Activated naive CD8-positive, alpha-beta T cell treated with anti-CD3 and anti-CD28 coated beads, Interleukin-2, amount 50 U/mL, for 24 hours (primary cell): ENCODE data around the gene CDK5.
"Not testable (repeated sequence)": the region's sequence is repeated elsewhere in the genome, so short reads cannot be mapped to it uniquely, and the experiment has no call there.

Experiments
- ATAC-seq: fragments of 150-1000 bp; cut with Tn5 transposase; one replicate; pipeline ENCODE4 v1.10.0; 2021
- DNase-seq: peaks from one replicate; pipeline ENCODE4 v3.0.0; 2021
- H3K27ac Mint-ChIP-seq: one replicate; pipeline ENCODE4 v1.8.0; 2021; ENCODE audit warnings: mild to moderate bottlenecking, mixed read lengths
- H3K27me3 Mint-ChIP-seq: one replicate; pipeline ENCODE4 v1.8.0; 2021; ENCODE audit warnings: mixed read lengths
- H3K36me3 Mint-ChIP-seq: one replicate; pipeline ENCODE4 v1.8.0; 2021; ENCODE audit warnings: low read depth, mixed read lengths
- H3K4me1 Mint-ChIP-seq: one replicate; pipeline ENCODE4 v1.8.0; 2021; ENCODE audit warnings: mixed read lengths
- H3K4me3 Mint-ChIP-seq: one replicate; pipeline ENCODE4 v1.8.0; 2021; ENCODE audit warnings: mild to moderate bottlenecking, moderate library complexity, mixed read lengths
- H3K9me3 Mint-ChIP-seq: one replicate; pipeline ENCODE4 v1.8.0; 2021; ENCODE audit warnings: mixed read lengths

CDK5 gene

DNA sequence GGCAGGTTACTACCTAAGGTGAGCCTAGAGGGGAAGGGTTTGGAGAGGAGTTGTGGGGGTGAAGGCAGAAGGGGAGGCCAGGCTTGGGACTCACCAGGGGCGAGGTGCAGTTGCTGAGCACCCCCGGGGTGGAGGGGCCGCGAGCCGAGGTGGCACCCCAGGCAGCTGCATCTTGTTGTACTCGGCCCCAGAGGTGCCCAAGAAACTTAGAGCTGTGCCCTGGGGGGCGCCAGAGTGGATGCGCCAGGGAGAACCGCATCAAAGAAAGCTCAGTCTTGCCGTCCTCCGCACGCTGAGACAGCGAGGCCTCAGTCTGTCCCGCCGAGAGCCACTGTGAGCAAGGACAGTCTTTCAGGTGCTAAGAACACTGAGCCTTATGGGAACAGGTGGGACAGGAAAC, 40.8 kb downstream of the CDK5 start:
- Mint-ChIP-seq H3K36me3 (peaks cover 10% of the 10 kb centered on the region), H3K27me3 (peaks cover 26% of the 10 kb centered on the region), H3K27ac (no peak overlapping the region), H3K4me1 (peaks cover 58% of the 10 kb centered on the region), H3K9me3 (no peaks in the 10 kb centered on the region), H3K4me3 (peak overlapping the region; percentile 78)
- ATAC-seq (no peak), DNase-seq (no peak)

DNA sequence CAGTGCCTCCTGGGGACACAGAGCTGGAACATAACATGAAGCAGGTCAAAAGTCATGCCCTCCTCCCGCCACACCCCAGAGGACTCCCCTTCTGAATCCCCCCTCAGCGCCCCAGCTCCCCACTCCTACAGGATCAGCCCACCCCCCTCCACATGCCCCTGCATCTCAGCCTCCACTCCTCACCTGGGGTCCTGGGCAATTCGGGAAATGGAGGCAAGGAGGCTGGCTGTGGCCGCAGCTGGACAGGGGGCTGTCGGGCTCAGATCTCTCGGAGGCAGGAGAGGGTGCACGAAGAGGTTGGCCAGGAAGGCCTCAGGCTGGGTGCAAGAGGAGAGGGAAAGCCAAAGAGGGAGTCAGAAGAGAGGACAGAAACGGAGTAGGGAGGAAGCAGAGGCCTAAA, 41.2 kb downstream of the CDK5 start:
- DNase-seq (no peak), ATAC-seq (no peak)
- Mint-ChIP-seq H3K4me1 (peaks cover 63% of the 10 kb centered on the region), H3K27ac (no peak overlapping the region), H3K36me3 (peaks cover 10% of the 10 kb centered on the region), H3K9me3 (no peaks in the 10 kb centered on the region), H3K27me3 (peaks cover 24% of the 10 kb centered on the region), H3K4me3 (peak overlapping the region; percentile 78)

DNA sequence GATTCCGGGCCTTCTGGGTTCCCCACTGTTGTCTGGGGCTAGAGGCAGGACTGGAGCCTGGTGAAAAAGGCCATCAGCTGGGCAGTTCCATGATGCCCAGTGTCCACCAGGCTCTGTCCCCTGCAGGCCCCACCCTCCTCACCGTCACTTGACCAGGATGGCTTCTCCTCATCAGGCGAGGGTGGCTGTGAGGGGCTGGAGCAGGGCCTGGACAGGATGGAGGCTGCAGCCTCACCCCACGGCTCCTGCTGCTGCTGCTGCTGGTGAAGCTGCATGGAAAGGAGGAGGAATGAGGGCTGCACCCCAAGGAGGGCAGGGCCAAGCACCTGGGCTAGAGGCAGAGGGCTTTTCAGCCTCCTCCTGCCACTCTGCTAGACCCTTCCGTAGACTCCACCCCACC, 41.7 kb downstream of the CDK5 start:
- Mint-ChIP-seq H3K4me1 (peaks cover 66% of the 10 kb centered on the region), H3K36me3 (peaks cover 10% of the 10 kb centered on the region), H3K27me3 (peaks cover 20% of the 10 kb centered on the region), H3K27ac (no peak overlapping the region), H3K9me3 (no peaks in the 10 kb centered on the region), H3K4me3 (no peak overlapping the region)
- ATAC-seq (no peak), DNase-seq (no peak)

DNA sequence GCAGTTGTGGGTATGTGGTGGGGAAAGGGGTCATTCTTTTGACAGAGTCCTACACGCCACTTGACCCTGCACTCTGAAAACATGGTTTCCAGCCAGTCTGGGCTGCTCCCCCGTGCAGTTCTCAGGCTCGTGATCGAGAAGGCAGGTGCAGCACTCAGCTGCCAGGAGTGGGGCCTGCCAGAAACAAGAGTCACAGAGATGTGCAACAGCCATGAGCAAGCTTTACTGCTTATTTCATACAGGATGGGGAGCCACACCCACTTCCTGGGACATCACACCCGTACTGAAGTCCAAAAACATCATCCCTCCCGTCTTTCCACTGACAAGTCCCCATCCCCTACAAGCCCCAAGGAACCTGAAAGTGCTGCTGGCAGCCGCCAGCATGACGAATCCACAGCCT, 42.7 kb downstream of the CDK5 start:
- no peak for ATAC-seq
- H3K4me1 Mint-ChIP-seq = peaks cover 75% of the 10 kb centered on the region
- peak overlapping the region; percentile 88 for H3K27ac Mint-ChIP-seq
- H3K9me3 Mint-ChIP-seq = no peaks in the 10 kb centered on the region
- H3K36me3 Mint-ChIP-seq = peaks cover 10% of the 10 kb centered on the region
- peaks cover 10% of the 10 kb centered on the region for H3K27me3 Mint-ChIP-seq
- peak overlapping the region; percentile 12 for H3K4me3 Mint-ChIP-seq
- DNase-seq = no peak

DNA sequence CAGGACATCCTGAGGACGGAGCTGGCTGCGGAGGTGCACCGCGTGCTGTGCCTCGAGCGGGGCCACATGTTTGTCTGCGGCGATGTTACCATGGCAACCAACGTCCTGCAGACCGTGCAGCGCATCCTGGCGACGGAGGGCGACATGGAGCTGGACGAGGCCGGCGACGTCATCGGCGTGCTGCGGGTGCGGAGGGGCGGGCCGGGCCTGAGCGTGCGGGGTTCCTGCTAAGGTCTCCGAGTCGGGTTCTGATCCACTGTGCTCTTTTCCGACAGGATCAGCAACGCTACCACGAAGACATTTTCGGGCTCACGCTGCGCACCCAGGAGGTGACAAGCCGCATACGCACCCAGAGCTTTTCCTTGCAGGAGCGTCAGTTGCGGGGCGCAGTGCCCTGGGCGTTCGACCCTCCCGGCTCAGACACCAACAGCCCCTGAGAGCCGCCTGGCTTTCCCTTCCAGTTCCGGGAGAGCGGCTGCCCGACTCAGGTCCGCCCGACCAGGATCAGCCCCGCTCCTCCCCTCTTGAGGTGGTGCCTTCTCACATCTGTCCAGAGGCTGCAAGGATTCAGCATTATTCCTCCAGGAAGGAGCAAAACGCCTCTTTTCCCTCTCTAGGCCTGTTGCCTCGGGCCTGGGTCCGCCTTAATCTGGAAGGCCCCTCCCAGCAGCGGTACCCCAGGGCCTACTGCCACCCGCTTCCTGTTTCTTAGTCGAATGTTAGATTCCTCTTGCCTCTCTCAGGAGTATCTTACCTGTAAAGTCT, 43.8 kb downstream of the CDK5 start:
- Mint-ChIP-seq H3K9me3 (no peaks in the 10 kb centered on the region), H3K4me1 (peaks cover 70% of the 10 kb centered on the region), H3K27me3 (peaks cover 5% of the 10 kb centered on the region), H3K36me3 (peaks cover 10% of the 10 kb centered on the region), H3K27ac (peak overlapping the region; percentile 88), H3K4me3 (peak overlapping the region; percentile 78)
- ATAC-seq = peak; percentile 33
- DNase-seq = peak; percentile 86

DNA sequence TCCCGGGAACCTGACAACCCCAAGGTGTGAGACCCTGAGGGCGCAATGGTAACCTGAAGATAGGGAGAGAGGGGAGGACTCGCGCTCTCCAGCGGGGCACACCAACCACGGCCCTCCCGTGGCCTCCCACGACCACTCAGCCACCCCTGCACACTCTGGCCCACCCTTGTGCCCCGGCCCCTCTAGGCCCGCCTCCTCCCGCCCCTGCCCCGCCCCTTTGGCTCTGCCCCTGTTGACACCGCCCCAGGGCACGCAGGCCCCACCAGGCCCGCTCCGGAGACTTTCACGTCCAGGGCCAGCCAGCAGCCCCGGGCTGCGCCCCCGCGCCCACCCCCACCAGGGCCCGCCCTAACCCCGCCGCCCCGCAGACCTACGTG, 44.4 kb downstream of the CDK5 start:
- Mint-ChIP-seq H3K27ac (peak overlapping the region; percentile 88), H3K4me3 (peak overlapping the region; percentile 78), H3K4me1 (peaks cover 70% of the 10 kb centered on the region), H3K27me3 (peaks cover 4% of the 10 kb centered on the region), H3K9me3 (no peaks in the 10 kb centered on the region), H3K36me3 (peaks cover 10% of the 10 kb centered on the region)
- DNase-seq = no peak
- ATAC-seq = peak; percentile 6

DNA sequence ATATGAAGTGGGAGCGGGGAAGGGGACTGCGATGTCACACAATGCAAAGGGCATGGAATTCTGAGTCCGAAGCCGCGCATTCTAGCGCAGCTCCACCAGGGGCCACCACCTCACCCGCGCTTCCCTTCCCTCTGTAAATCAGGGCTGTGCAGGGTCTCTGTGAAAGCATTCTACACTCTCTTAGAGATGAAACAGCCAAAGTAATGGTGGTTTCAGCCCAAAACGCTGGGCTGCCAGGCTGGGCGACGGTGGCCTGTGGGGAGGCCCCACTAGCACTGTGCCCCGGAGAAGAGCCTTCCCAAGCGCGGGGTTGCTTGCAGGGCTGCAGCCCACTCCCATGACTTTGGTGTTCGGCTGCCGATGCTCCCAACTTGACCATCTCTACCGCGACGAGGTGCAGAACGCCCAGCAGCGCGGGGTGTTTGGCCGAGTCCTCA, 44.8 kb downstream of the CDK5 start:
- Mint-ChIP-seq H3K9me3 (no peaks in the 10 kb centered on the region), H3K36me3 (peaks cover 10% of the 10 kb centered on the region), H3K4me3 (peak overlapping the region; percentile 18), H3K27ac (peak overlapping the region; percentile 17), H3K27me3 (no peaks in the 10 kb centered on the region), H3K4me1 (peaks cover 70% of the 10 kb centered on the region)
- no peak for ATAC-seq
- DNase-seq = no peak

DNA sequence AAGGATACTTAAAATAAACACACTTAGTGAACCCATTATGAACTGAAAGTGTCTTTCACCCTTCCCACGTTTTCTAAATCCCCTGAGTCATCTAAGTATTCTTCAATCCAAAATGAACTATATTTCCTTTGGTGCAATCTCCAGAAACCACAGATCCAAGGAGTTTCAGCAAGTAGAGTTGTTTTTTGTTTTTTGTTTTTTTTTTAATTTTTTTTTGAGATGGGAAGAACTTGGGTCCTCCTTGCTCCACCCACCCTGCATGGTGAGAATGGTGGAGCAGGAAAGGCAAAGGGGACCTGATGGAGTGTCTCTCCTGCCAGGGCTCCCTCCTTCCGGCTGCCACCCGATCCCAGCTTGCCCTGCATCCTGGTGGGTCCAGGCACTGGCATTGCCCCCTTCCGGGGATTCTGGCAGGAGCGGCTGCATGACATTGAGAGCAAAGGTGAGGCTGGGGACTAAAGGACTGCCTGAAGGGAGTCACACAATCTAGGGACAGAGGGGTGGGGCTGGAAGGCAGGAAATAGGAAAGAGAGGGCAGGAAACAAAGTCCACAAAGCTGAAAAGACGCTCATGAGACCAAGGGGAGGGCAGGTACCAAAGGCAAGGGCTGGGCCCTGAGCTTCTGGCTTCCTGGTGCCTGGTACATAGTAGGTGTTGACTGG, 45.5 kb downstream of the CDK5 start:
- Mint-ChIP-seq H3K36me3 (peaks cover 10% of the 10 kb centered on the region), H3K27me3 (no peaks in the 10 kb centered on the region), H3K9me3 (no peaks in the 10 kb centered on the region), H3K4me1 (peaks cover 70% of the 10 kb centered on the region), H3K27ac (peak overlapping the region; percentile 17), H3K4me3 (peak overlapping the region; percentile 32)
- ATAC-seq (no peak), DNase-seq (no peak)

DNA sequence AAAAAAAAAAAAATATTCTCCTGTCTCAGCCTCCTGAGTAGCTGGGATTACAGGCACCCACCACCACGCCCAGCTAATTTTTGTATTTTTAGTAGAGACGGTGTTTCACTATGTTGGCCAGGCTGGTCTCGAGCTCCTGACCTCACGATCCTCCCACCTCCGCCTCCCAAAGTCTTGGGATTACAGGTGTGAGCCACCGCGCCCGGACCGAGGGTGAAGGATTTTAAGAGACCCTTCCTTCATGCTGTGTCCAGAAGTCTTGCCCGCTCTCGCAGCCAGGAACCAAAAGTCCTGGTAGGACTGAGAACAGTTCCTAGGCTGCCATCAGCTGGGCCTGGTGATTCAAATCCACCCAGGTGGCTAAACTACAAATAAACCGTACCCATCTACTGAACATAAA, 46.1 kb downstream of the CDK5 start:
- not testable (repeated sequence) for DNase-seq, ATAC-seq, H3K27me3 Mint-ChIP-seq, H3K27ac Mint-ChIP-seq, H3K9me3 Mint-ChIP-seq
- Mint-ChIP-seq H3K36me3 (peaks cover 10% of the 10 kb centered on the region), H3K4me1 (peaks cover 66% of the 10 kb centered on the region), H3K4me3 (peak overlapping the region; percentile 32)

DNA sequence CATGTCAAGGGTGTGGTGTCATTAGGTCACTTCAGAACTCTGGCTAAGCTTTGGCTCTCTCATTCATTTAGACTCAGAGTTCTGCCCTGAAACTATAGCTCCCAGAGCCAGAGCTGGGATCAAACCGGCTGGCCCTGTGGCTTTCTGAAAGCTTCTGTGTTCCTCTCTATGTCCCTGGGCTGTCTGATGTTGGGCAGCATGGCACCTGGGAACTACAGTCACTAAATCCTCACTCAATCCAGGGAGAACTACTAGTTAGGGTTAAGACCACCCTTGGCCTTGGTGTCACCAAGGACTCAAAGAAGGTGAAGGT, 46.6 kb downstream of the CDK5 start:
- Mint-ChIP-seq H3K27ac (peak overlapping the region; percentile 76), H3K9me3 (no peaks in the 10 kb centered on the region), H3K36me3 (peaks cover 10% of the 10 kb centered on the region), H3K4me1 (peaks cover 62% of the 10 kb centered on the region), H3K27me3 (no peaks in the 10 kb centered on the region), H3K4me3 (peak overlapping the region; percentile 57)
- DNase-seq (no peak), ATAC-seq (no peak)

DNA sequence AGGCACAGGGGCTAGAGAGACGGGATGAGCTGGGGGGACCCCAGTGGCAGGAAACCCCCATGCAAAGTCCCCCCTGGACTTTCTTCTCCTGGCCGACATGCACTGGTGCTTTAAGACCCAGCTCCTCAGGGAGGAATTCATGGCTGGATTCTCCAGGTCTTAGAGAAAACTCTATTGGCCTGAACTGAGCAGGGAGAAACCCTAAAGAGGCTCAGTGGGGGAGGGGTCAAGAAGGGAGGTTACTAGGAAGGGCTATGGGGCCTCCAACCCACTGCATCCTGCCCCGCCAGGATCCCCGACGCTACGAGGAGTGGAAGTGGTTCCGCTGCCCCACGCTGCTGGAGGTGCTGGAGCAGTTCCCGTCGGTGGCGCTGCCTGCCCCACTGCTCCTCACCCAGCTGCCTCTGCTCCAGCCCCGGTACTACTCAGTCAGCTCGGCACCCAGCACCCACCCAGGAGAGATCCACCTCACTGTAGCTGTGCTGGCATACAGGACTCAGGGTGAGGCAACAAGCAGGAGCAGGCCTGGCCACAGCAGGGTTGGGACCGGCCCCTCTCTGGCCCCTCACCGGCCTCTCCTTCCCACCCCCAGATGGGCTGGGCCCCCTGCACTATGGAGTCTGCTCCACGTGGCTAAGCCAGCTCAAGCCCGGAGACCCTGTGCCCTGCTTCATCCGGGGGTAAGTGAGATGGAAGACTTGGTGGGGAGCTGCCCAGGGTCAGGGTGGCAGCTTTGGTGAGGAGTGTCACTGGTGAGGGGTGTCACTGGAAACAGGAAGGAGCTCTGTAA, 47.2 kb downstream of the CDK5 start:
- H3K4me3 Mint-ChIP-seq = peak overlapping the region; percentile 57
- H3K4me1 Mint-ChIP-seq = peaks cover 60% of the 10 kb centered on the region
- ATAC-seq (peak; percentile 8), DNase-seq (no peak)
- peak overlapping the region; percentile 76 for H3K27ac Mint-ChIP-seq
- H3K27me3 Mint-ChIP-seq = no peaks in the 10 kb centered on the region
- peaks cover 8% of the 10 kb centered on the region for H3K36me3 Mint-ChIP-seq
- H3K9me3 Mint-ChIP-seq = no peaks in the 10 kb centered on the region

DNA sequence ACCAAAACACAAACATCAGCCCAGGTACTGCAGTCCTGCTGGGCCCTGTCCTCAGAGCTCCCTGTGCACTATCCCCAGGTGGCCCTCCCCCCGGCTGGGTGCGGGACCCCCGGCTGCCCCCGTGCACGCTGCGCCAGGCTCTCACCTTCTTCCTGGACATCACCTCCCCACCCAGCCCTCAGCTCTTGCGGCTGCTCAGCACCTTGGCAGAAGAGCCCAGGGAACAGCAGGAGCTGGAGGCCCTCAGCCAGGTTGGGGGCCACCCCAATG, 47.7 kb downstream of the CDK5 start:
- no peak for DNase-seq
- no peaks in the 10 kb centered on the region for H3K9me3 Mint-ChIP-seq
- no peak overlapping the region for H3K27ac Mint-ChIP-seq
- H3K4me3 Mint-ChIP-seq = no peak overlapping the region
- ATAC-seq = no peak
- H3K27me3 Mint-ChIP-seq = no peaks in the 10 kb centered on the region
- peaks cover 55% of the 10 kb centered on the region for H3K4me1 Mint-ChIP-seq
- H3K36me3 Mint-ChIP-seq = peaks cover 3% of the 10 kb centered on the region

DNA sequence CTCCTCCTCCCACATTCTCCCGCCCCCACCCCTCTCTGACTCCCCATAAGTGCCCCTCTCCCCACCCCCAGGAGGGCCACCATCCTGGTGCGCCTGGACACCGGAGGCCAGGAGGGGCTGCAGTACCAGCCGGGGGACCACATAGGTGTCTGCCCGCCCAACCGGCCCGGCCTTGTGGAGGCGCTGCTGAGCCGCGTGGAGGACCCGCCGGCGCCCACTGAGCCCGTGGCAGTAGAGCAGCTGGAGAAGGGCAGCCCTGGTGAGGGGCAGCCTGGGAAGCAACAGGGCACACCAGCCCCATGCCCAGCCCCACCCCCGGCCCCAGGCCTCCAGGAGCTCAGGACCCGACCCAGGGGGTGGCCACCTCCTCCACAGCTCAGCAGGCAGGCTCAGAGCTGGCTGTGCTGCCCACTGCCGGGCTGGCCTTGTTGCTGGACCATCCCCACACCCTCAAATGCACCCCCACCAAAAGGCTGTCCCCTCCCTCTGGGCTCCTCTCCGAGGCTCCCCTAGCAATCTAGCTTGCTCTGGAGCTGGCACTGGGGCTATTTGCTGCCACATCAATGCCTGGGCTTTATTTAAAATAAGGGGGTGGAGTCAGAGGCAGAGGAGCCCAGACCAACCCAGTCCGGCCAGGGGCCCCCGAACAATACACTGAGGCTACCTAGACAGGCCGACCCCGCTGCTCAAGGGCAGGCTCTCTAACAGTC, 48.2 kb downstream of the CDK5 start:
- peaks cover 2% of the 10 kb centered on the region for H3K36me3 Mint-ChIP-seq
- H3K9me3 Mint-ChIP-seq = no peaks in the 10 kb centered on the region
- H3K27me3 Mint-ChIP-seq = no peaks in the 10 kb centered on the region
- no peak overlapping the region for H3K27ac Mint-ChIP-seq
- H3K4me1 Mint-ChIP-seq = peaks cover 50% of the 10 kb centered on the region
- no peak for DNase-seq
- no peak for ATAC-seq
- H3K4me3 Mint-ChIP-seq = peak overlapping the region; percentile 73

DNA sequence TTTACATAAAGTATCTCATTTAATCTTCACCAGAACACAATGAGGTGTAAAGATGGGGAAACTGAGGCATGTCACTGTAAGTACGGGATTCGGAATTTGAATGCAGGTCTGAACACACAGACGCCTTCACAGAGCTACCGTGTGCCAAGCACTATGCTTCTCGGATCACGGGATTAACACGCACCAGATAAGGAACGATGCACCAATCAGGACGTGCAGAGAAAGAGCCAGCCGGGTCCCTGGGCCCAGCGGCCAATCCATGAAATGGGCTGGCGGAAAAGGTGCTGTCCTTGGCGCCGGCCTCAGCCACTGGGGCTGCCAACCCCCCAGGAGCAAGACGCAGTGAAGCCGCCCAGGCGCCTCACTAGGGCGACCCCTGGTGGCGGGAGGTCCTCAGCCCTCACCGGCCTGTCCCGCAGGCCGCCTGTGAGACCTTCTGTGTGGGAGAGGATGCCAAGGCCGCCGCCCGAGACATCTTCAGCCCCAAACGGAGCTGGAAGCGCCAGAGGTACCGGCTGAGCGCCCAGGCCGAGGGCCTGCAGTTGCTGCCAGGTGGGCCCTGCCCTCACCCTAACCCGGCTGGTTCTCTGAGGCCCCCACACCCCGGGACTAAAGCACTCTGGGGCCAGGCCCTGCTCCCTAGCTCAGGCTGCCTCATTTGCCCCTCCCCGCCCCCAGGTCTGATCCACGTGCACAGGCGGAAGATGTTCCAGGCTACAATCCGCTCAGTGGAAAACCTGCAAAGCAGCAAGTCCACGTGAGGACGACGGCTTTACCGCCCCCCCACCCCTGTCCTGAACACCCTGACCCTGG, 49.0 kb downstream of the CDK5 start:
- peak overlapping the region; percentile 73 for H3K4me3 Mint-ChIP-seq
- peak; percentile 78 for ATAC-seq

More for the DNA sequence above, 49.0 kb downstream of the CDK5 start:
- peaks cover 43% of the 10 kb centered on the region for H3K4me1 Mint-ChIP-seq
- peak; percentile 89 for DNase-seq
- H3K27ac Mint-ChIP-seq = peak overlapping the region; percentile 8
- no peaks in the 10 kb centered on the region for H3K9me3 Mint-ChIP-seq
- H3K36me3 Mint-ChIP-seq = no peaks in the 10 kb centered on the region
- no peaks in the 10 kb centered on the region for H3K27me3 Mint-ChIP-seq
